Measurements from ENCODE around the gene PTPRN2.

DNA sequence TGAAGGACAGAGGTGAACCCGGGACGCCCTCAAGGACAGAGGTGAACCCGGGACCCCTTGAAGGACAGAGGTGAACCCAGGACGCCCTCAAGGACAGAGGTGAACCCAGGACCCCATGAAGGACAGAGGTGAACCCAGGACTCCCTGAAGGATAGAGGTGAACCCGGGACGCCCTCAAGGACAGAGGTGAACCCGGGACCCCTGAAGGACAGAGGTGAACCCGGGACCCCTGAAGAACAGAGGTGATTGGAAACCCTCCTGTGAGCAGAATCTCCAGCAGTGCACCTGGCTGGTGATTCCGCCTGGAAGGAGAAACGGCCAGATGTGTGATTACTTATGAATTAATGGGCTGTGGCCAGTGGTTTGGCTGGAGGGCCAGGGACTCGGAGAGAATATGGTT, 272.3 kb downstream of the PTPRN2 start:
- no peak for TF ChIP-seq GATA2 (IDR thresholded peaks at IDR 0.05; ENCODE audit: low read depth, low read length)
- TF ChIP-seq GATA3 (IDR thresholded peaks at IDR 0.05; ENCODE audit: low read depth, low read length), result no peak

Data from SH-SY5Y (cell line).